ENCODE data around the gene FILIP1. TPM values are rescaled to one million over a fixed set of nuclear protein-coding genes. Genes with fewer than 3 reads are reported as not detected.
A peak's percentile ranks its signal among the peaks of the same experiment; 100 is the strongest.

FILIP1 gene
- total and polyA plus RNA-seq, 9 donors: 1.1 to 7.1 (median 2.7) TPM

DNA sequence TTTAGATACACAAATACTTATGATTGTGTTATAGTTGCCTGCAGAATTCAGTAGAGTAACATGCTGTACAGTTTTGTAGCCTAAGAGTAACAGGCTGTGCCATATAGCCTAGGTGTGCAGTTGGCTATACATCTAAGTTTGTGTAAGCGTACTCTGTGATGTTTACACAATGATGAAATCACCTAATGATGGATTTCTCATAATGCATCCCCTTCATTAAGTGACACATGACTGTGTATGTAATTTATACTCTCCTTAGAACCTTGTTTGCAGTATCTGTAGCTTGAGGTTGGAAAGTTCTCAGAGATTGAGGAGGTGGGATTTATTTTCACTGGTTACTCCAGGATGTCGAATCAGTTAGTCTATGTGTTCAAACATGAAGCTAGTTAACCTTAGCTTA, 142.0 kb downstream of the FILIP1 start:
- DNase-seq: no peak
- H3K27me3 ChIP-seq: no peaks in the 10 kb centered on the region
- intact Hi-C loops (cut with DNase I): no loop called here
- TF ChIP-seq EP300 (IDR thresholded peaks at IDR 0.05): no peak
- no peak for TF ChIP-seq POLR2A (IDR thresholded peaks at IDR 0.05)
- TF ChIP-seq, protein P1, sequence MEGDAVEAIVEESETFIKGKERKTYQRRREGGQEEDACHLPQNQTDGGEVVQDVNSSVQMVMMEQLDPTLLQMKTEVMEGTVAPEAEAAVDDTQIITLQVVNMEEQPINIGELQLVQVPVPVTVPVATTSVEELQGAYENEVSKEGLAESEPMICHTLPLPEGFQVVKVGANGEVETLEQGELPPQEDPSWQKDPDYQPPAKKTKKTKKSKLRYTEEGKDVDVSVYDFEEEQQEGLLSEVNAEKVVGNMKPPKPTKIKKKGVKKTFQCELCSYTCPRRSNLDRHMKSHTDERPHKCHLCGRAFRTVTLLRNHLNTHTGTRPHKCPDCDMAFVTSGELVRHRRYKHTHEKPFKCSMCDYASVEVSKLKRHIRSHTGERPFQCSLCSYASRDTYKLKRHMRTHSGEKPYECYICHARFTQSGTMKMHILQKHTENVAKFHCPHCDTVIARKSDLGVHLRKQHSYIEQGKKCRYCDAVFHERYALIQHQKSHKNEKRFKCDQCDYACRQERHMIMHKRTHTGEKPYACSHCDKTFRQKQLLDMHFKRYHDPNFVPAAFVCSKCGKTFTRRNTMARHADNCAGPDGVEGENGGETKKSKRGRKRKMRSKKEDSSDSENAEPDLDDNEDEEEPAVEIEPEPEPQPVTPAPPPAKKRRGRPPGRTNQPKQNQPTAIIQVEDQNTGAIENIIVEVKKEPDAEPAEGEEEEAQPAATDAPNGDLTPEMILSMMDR (IDR thresholded peaks at IDR 0.05): no peak
- 90 to 91% (median 91%) methylated on average over 2 of the region's 2 CpGs for WGBS, 3 donors
- no peaks in the 10 kb centered on the region for H3K9me3 ChIP-seq
- no peak overlapping the region for H3K27ac ChIP-seq
- no peaks in the 10 kb centered on the region for H3K36me3 ChIP-seq
- no peak overlapping the region for H3K4me3 ChIP-seq
- no peaks in the 10 kb centered on the region for H3K4me1 ChIP-seq (ENCODE audit: insufficient read depth)

DNA sequence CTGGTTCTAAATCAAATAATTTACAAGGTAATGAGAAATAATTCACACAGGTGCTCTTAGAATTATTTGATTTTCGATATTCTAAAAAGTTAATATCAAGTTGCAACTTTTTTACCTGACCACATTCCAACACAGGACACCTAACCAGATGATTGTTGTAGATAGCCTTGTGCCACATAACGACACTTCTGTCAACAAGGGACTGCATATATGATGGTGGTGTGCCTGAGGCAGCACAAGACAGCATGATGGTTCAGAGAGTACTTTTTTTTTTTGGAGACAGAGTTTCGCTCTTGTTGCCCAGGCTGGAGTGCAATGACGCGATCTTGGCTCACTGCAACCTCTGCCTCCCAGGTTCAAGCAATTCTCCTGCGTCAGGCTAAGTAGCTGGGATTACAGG, 142.8 kb downstream of the FILIP1 start:
- no peak overlapping the region for H3K27ac ChIP-seq
- TF ChIP-seq, protein P1 (IDR thresholded peaks at IDR 0.05): no peak
- H3K4me3 ChIP-seq: no peak overlapping the region
- no peak for DNase-seq
- WGBS, 3 donors: 90 to 94% (median 94%) methylated on average over 6 of the region's 6 CpGs
- H3K4me1 ChIP-seq (ENCODE audit: insufficient read depth): no peaks in the 10 kb centered on the region
- no peaks in the 10 kb centered on the region for H3K27me3 ChIP-seq
- intact Hi-C loops (cut with DNase I): no loop called here
- no peaks in the 10 kb centered on the region for H3K9me3 ChIP-seq
- H3K36me3 ChIP-seq: no peaks in the 10 kb centered on the region

DNA sequence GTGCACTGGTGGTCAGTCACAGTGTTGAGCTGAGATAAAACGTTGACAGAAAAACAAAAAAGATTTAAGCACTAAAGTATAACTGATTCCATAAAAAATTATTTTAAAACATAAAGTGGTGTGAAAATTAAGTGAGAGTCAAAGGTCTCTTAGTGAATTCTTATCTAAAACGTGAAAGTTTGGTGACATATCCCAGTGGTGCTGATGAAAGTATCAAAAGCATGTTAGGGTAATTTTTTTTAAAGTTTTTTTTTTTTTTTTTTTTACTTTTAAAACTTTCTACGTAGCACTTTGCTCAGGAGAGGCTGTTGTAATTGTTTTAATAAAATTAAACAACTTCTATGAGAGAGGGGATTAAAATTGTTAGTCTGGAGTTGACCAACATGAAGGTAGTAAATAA, 143.4 kb downstream of the FILIP1 start:
- H3K36me3 ChIP-seq: no peaks in the 10 kb centered on the region
- TF ChIP-seq EP300 (IDR thresholded peaks at IDR 0.05): no peak
- TF ChIP-seq, protein P1 (IDR thresholded peaks at IDR 0.05): no peak
- TF ChIP-seq POLR2A (IDR thresholded peaks at IDR 0.05): no peak
- no peaks in the 10 kb centered on the region for H3K27me3 ChIP-seq
- no peak for DNase-seq
- 27 to 31% (median 31%) methylated on average over 3 of the region's 3 CpGs for WGBS, 3 donors
- intact Hi-C loops (cut with DNase I): no loop called here
- H3K4me3 ChIP-seq: no peak overlapping the region
- H3K9me3 ChIP-seq: no peaks in the 10 kb centered on the region
- H3K27ac ChIP-seq: no peak overlapping the region
- no peaks in the 10 kb centered on the region for H3K4me1 ChIP-seq (ENCODE audit: insufficient read depth)

DNA sequence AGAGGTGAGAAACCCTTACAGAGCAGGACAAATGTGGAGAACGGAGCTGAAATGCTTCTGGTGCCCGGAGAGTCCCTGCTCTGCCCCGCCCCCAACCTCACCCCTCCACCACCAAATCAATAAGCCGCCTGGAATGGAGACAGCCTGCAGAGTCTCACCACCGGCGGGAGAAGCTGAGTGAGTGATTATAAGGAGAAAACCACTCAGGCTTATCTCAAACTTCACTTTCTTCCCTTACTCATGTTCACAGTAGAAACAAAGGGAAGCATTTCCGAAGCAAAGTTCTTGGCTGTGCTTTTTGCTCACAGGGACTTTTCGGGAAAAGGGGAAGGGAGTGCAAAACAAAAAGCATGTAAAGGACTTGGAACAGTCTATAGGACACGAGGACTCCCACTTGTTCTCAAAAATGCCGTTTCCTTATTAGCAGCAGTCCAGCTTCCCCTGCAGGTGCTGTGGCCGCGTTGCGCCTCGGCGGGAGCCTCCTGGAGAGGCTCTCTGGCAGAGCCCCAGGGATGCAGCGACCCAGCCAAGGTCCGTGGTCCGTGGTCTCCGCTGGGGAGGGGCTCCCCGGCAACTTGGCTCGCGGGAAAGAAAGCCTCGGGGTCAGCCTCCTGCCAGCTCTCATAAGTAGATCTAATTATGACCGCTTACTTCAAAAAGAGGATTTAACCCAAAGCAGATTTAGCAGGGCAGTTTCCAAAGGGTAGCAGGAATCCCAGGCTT, 144.2 kb downstream of the FILIP1 start:
- WGBS, 3 donors: 1 to 3% (median 2%) methylated on average over 24 of the region's 24 CpGs
- Histone ChIP-seq H3K4me1 (ENCODE audit: insufficient read depth) (no peaks in the 10 kb centered on the region), H3K27me3 (no peaks in the 10 kb centered on the region), H3K4me3 (peak overlapping the region; percentile 33), H3K27ac (no peak overlapping the region), H3K36me3 (no peaks in the 10 kb centered on the region), H3K9me3 (no peaks in the 10 kb centered on the region)
- intact Hi-C loops (cut with DNase I): no loop called here
- TF ChIP-seq, protein P1 (IDR thresholded peaks at IDR 0.05): no peak
- TF ChIP-seq POLR2A (IDR thresholded peaks at IDR 0.05) (no peak), EP300 (IDR thresholded peaks at IDR 0.05) (no peak)
- peak in 3 of 5 donors; percentile 28 to 46 (median 33) for DNase-seq

All from ovary (tissue), 9 donors.